ENCODE measurements around the gene SPAG8.

DNA sequence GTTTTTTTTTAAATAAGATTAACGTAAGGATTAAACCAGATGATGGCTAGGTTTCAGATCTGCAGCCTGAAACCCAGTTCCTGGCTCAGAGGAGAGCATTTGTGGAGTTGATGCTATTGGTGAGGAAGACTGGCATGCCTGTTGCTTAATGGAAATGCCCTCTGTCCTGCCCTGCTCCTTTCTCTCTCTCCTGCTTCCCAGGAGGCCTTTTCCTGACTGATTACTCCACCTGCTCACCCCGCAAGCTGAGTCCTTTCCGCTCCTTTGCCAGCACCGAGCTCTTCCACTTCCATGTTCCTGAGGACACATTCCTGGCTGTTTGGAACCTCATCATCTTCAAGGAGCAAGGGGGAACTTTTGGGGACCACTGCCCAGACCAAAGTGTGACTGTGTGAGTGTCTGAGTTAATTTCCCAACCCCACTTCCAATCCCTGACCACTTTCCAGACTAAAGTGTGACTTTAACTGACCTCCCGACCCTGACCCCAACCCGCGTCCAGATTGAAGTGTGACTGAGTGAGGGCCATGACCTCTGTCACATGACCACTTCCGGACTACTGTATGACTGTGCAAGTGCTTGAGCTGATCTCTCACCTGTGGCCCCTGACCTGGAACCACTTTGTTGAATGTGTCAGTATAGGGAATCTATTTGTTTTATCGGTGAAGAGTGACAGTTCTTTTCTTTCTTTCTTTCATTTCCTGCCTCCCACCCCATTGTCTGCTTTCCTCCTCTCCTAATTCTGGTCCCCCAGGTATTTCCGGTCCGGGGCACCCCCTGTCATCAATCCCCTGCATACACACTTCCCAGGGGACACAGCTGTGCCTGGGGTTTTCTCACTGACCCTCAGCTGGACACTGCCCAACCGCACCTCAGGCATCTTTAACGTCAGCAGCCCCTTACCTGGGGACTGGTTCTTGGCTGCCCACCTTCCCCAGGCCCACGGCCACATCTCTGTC lies 22.5 kb upstream of the SPAG8 start:
- TF ChIP-seq, protein P1, sequence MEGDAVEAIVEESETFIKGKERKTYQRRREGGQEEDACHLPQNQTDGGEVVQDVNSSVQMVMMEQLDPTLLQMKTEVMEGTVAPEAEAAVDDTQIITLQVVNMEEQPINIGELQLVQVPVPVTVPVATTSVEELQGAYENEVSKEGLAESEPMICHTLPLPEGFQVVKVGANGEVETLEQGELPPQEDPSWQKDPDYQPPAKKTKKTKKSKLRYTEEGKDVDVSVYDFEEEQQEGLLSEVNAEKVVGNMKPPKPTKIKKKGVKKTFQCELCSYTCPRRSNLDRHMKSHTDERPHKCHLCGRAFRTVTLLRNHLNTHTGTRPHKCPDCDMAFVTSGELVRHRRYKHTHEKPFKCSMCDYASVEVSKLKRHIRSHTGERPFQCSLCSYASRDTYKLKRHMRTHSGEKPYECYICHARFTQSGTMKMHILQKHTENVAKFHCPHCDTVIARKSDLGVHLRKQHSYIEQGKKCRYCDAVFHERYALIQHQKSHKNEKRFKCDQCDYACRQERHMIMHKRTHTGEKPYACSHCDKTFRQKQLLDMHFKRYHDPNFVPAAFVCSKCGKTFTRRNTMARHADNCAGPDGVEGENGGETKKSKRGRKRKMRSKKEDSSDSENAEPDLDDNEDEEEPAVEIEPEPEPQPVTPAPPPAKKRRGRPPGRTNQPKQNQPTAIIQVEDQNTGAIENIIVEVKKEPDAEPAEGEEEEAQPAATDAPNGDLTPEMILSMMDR (IDR thresholded peaks at IDR 0.05 in 8 of 11, conservative IDR thresholded peaks at IDR 0.05 in 3 of 11), result no peak
- TF ChIP-seq POLR2AphosphoS5 (IDR thresholded peaks at IDR 0.05), result no peak

Data from spleen (tissue), 7 donors.